HL-60 (cell line): ENCODE results near the gene ANKZF1.

Experiments used
- DNase-seq, 2 experiments: peaks; one replicate each; pipeline ENCODE4 v3.0.0-alpha.2; 2010 to 2020; ENCODE audit warnings: low read depth in 1 of 2, low spot score in 1 of 2
- H3K27ac ChIP-seq: fragments of 250-450 bp; sonication (Bioruptor Pico); replicated peaks from 2 replicates; pipeline ENCODE4 v1.5.1; 2020; ENCODE audit warnings: mild to moderate bottlenecking, moderate library complexity
- H3K27me3 ChIP-seq: fragments of 250-450 bp; sonication (Bioruptor Pico); 2 replicates; pipeline ENCODE4 v1.5.1; 2021; ENCODE audit warnings: mild to moderate bottlenecking, moderate library complexity; ENCODE audit not compliant: insufficient read depth, poor library complexity, severe bottlenecking
- H3K4me3 ChIP-seq: replicated peaks from 2 replicates; pipeline ENCODE4 v1.5.1; 2011; ENCODE audit warnings: mild to moderate bottlenecking, control low read depth, low read length; ENCODE audit not compliant: insufficient read depth
- GABPA ChIP-seq: IDR thresholded peaks from 2 replicates; pipeline ENCODE4 v1.6.1; 2012; ENCODE audit warnings: low read depth
- POLR2AphosphoS5 ChIP-seq: IDR thresholded peaks from 2 replicates; pipeline ENCODE4 v1.6.1; 2012; ENCODE audit warnings: low read depth
- SPI1 ChIP-seq: IDR thresholded peaks from 2 replicates; pipeline ENCODE4 v1.6.1; 2012; ENCODE audit warnings: low read depth, mild to moderate bottlenecking, borderline replicate concordance
- TF ChIP-seq, protein P1 (sequence below): IDR thresholded peaks from 2 replicates; pipeline ENCODE4 v1.6.1; 2012; ENCODE audit warnings: low read depth; ENCODE audit not compliant: insufficient replicate concordance
- TF ChIP-seq, protein P2 (sequence below): IDR thresholded peaks from one replicate; pipeline ENCODE4 v1.5.1; 2011; ENCODE audit warnings: low read length, control low read depth, inconsistent platforms; ENCODE audit not compliant: insufficient read depth

Gene ANKZF1

DNA sequence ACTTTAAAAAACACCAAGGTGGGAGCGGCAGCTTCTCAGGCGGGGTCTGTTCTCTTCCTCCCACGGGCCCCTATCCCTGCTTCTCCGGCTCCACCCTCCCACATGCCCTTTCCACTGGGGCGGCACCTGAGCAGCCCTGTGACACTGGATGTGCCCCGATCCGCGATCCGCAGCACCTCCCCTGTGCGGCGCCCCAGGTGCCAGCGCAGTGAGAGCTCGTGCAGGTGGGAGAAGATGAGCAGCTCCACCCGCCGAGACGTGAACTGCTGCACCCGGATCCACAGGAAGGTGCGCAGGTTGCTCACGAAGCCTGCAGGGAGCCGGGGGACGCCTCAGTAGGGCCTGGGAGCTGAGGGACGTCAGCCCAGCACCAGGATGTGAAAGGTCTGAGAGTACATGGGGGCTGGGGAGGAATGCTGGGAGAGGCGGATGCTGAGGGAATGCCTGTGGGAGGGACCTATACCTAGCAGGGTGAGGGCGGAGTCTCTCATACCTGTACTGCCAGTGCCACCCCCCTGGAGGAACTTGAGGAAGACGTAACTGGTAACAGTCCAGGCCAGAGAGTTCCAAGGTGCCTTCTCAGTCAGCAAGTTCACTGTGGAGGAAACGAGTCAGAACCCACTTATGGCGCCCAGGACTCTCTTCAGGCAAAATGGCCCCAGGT, 13.6 kb upstream of the ANKZF1 start:
- TF ChIP-seq, protein P1, sequence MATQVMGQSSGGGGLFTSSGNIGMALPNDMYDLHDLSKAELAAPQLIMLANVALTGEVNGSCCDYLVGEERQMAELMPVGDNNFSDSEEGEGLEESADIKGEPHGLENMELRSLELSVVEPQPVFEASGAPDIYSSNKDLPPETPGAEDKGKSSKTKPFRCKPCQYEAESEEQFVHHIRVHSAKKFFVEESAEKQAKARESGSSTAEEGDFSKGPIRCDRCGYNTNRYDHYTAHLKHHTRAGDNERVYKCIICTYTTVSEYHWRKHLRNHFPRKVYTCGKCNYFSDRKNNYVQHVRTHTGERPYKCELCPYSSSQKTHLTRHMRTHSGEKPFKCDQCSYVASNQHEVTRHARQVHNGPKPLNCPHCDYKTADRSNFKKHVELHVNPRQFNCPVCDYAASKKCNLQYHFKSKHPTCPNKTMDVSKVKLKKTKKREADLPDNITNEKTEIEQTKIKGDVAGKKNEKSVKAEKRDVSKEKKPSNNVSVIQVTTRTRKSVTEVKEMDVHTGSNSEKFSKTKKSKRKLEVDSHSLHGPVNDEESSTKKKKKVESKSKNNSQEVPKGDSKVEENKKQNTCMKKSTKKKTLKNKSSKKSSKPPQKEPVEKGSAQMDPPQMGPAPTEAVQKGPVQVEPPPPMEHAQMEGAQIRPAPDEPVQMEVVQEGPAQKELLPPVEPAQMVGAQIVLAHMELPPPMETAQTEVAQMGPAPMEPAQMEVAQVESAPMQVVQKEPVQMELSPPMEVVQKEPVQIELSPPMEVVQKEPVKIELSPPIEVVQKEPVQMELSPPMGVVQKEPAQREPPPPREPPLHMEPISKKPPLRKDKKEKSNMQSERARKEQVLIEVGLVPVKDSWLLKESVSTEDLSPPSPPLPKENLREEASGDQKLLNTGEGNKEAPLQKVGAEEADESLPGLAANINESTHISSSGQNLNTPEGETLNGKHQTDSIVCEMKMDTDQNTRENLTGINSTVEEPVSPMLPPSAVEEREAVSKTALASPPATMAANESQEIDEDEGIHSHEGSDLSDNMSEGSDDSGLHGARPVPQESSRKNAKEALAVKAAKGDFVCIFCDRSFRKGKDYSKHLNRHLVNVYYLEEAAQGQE = no peak
- TF ChIP-seq SPI1 = no peak
- no peak for TF ChIP-seq POLR2AphosphoS5
- no peak for TF ChIP-seq GABPA
- TF ChIP-seq, protein P2, sequence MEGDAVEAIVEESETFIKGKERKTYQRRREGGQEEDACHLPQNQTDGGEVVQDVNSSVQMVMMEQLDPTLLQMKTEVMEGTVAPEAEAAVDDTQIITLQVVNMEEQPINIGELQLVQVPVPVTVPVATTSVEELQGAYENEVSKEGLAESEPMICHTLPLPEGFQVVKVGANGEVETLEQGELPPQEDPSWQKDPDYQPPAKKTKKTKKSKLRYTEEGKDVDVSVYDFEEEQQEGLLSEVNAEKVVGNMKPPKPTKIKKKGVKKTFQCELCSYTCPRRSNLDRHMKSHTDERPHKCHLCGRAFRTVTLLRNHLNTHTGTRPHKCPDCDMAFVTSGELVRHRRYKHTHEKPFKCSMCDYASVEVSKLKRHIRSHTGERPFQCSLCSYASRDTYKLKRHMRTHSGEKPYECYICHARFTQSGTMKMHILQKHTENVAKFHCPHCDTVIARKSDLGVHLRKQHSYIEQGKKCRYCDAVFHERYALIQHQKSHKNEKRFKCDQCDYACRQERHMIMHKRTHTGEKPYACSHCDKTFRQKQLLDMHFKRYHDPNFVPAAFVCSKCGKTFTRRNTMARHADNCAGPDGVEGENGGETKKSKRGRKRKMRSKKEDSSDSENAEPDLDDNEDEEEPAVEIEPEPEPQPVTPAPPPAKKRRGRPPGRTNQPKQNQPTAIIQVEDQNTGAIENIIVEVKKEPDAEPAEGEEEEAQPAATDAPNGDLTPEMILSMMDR = no peak
- Histone ChIP-seq H3K27ac (no peak overlapping the region), H3K27me3 (peaks cover 2% of the 10 kb centered on the region), H3K4me3 (no peak overlapping the region)
- no peak for DNase-seq

DNA sequence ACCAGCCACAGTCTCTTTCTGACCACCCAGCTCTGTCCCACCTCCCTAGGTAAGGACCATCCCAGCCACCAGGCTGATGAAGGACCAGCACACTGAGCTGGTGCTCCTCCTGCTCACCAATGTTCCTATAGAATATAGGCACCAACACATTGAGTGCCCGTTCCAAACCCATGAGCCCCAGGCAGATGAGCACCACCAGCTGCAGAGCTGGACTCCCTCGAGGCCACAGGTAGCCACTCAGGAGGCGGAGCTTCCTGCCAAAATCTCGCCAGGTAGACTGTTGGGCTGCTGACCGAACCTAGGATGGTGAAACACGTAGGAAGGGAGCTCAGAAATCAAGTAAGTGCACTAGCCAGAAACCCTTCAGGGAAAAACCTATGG, 13.1 kb upstream of the ANKZF1 start:
- DNase-seq = no peak
- H3K27me3 ChIP-seq = peaks cover 2% of the 10 kb centered on the region
- TF ChIP-seq, protein P1 = no peak
- TF ChIP-seq, protein P2 = no peak
- TF ChIP-seq POLR2AphosphoS5 (no peak), SPI1 (no peak), GABPA (no peak)
- no peak overlapping the region for H3K4me3 ChIP-seq
- no peak overlapping the region for H3K27ac ChIP-seq

DNA sequence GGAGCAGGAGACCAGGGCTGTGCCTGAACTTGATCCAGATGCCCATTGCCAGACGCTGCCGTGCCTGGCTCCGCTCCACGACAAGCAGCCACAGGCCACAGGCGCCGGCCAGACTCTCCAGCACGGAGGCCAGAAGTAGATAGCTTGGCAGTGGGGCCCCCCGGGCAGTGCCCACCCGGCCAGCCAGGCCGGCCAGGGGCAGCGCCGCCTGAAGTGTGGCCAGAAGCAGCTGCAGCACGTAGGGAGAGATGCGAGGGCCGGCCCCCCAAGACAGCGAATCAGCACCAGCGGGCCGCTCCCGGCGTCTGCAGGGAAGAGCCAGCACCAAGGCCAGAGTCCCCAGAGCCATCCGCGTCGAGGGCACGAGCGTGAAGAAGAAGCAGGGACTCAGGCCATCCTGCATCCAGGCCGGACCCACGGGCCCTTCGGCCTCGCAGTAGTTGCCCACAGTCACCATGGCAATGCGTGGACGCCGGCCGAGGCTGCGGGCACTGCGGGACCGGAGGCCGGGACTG, 11.3 kb upstream of the ANKZF1 start:
- Histone ChIP-seq H3K4me3 (no peak overlapping the region), H3K27me3 (peaks cover 2% of the 10 kb centered on the region), H3K27ac (no peak overlapping the region)
- no peak for DNase-seq
- TF ChIP-seq, protein P1 = peak; percentile 86
- TF ChIP-seq, protein P2 = no peak
